Middle frontal gyrus (tissue), 1 donor: ENCODE data around the gene CCDC24.

ENCODE experiments used
- DNase-seq: peaks from one replicate; pipeline ENCODE4 v3.0.0-alpha.2; 2015; ENCODE audit warnings: low spot score; ENCODE audit errors: extremely low spot score

The CCDC24 gene

GRCh38 chr1:43997295-43997999 lies 6.0 kb downstream of the CCDC24 start:
- no peak for DNase-seq

- DNase-seq: no peak
Observed at GRCh38 chr1:43998000-43998378, 6.6 kb downstream of the CCDC24 start.

- DNase-seq: no peak
Observed at GRCh38 chr1:43999455-43999854, 8.1 kb downstream of the CCDC24 start.

GRCh38 chr1:44000122-44000665 lies 8.8 kb downstream of the CCDC24 start:
- no peak for DNase-seq

- no peak for DNase-seq
Observed at GRCh38 chr1:44002165-44002564, 10.8 kb downstream of the CCDC24 start.

GRCh38 chr1:44002606-44003157 lies 11.3 kb downstream of the CCDC24 start:
- no peak for DNase-seq

GRCh38 chr1:44008259-44008658 lies 16.9 kb downstream of the CCDC24 start:
- no peak for DNase-seq

- DNase-seq: no peak
Observed at GRCh38 chr1:44010935-44011471, 19.6 kb downstream of the CCDC24 start.

GRCh38 chr1:44012404-44012803 lies 21.0 kb downstream of the CCDC24 start:
- DNase-seq: no peak

GRCh38 chr1:44012941-44013609 lies 21.7 kb downstream of the CCDC24 start:
- no peak for DNase-seq

- no peak for DNase-seq
Observed at GRCh38 chr1:44013949-44014348, 22.6 kb downstream of the CCDC24 start.

- no peak for DNase-seq
Observed at GRCh38 chr1:44014365-44015104, 23.1 kb downstream of the CCDC24 start.

- no peak for DNase-seq
Observed at GRCh38 chr1:44015206-44015605, 23.8 kb downstream of the CCDC24 start.

GRCh38 chr1:44016041-44016889 lies 24.9 kb downstream of the CCDC24 start:
- no peak for DNase-seq

GRCh38 chr1:44016890-44017400 lies 25.5 kb downstream of the CCDC24 start:
- no peak for DNase-seq

GRCh38 chr1:44019466-44019948 lies 28.1 kb downstream of the CCDC24 start:
- DNase-seq: no peak

GRCh38 chr1:44020464-44020863 lies 29.1 kb downstream of the CCDC24 start:
- no peak for DNase-seq

- DNase-seq: no peak
Observed at GRCh38 chr1:44021156-44021555, 29.8 kb downstream of the CCDC24 start.

- no peak for DNase-seq
Observed at GRCh38 chr1:44021581-44022321, 30.4 kb downstream of the CCDC24 start.
